IMR-90 (cell line): ENCODE results near the gene AAK1. TPM values are rescaled to one million over a fixed set of nuclear protein-coding genes. Genes with fewer than 3 reads are reported as not detected.

Experiments
- ATAC-seq: fragments of 200-7000 bp; cut with Tn5 transposase; 2 replicates; pipeline ENCODE4 v1.9.1; 2020; ENCODE audit warnings: low read depth, mild to moderate bottlenecking, moderate library complexity
- BruUV-seq: library from RNA; stranded (reverse); fragments of 400-500 nt; replicated peaks from 2 replicates; lab custom pipeline; 2021; lab: Mats Ljungman, UMichigan
- CTCF ChIA-PET: fragments of 300-600 bp; formaldehyde crosslinking; extraction: SDS; loops from one replicate; lab custom pipeline; 2021; ENCODE audit warnings: antibody characterized with exemption; lab: Yijun Ruan, JAX
- POLR2A ChIA-PET: fragments of 300-600 bp; sonication (Branson Sonifier 250); formaldehyde crosslinking; loops from one replicate; lab custom pipeline; 2022; ENCODE audit warnings: antibody characterized with exemption; ENCODE audit not compliant: unreplicated experiment; lab: Charles Lee
- DNase-seq: peaks from one replicate; pipeline ENCODE4 v3.0.0; 2013
- H2AFZ ChIP-seq: replicated peaks from 2 replicates; pipeline ENCODE3; 2013; ENCODE audit warnings: low read length, mild to moderate bottlenecking; ENCODE audit not compliant: poor library complexity
- H2AK5ac ChIP-seq: 2 replicates; pipeline ENCODE4 v1.6.1; 2013; ENCODE audit warnings: low read depth, low read length, inconsistent platforms
- H2AK9ac ChIP-seq: replicated peaks from 2 replicates; pipeline ENCODE3; 2013; ENCODE audit warnings: mild to moderate bottlenecking, low read depth, low read length, moderate library complexity; ENCODE audit not compliant: poor library complexity
- H2BK120ac ChIP-seq: 2 replicates; pipeline ENCODE4 v1.6.1; 2013; ENCODE audit warnings: low read depth, low read length, inconsistent platforms
- H2BK15ac ChIP-seq: 3 replicates; pipeline ENCODE4 v1.6.1; 2013; ENCODE audit warnings: low read depth, low read length, inconsistent platforms
- H2BK20ac ChIP-seq: 2 replicates; pipeline ENCODE4 v1.6.1; 2013; ENCODE audit warnings: low read depth, mild to moderate bottlenecking, inconsistent platforms, low read length, moderate library complexity
- H2BK5ac ChIP-seq: 2 replicates; pipeline ENCODE4 v1.6.1; 2013; ENCODE audit warnings: mild to moderate bottlenecking, low read depth, low read length, inconsistent platforms; ENCODE audit not compliant: poor library complexity, severe bottlenecking
- H3K14ac ChIP-seq: replicated peaks from 2 replicates; pipeline ENCODE4 v1.6.1; 2013; ENCODE audit warnings: low read depth, low read length, inconsistent platforms
- H3K18ac ChIP-seq: 2 replicates; pipeline ENCODE4 v1.6.1; 2013; ENCODE audit warnings: low read depth, low read length, control low read depth
- H3K23ac ChIP-seq: 2 replicates; pipeline ENCODE4 v1.6.1; 2013; ENCODE audit warnings: low read depth, low read length, inconsistent platforms
- H3K27ac ChIP-seq: 2 replicates; pipeline ENCODE4 v1.5.1; 2013; ENCODE audit warnings: mild to moderate bottlenecking, control low read depth, low read length; ENCODE audit not compliant: insufficient read depth
- H3K27me3 ChIP-seq: 2 replicates; pipeline ENCODE4 v1.6.1; 2013; ENCODE audit warnings: low read length; ENCODE audit not compliant: control insufficient read depth, insufficient read depth
- H3K36me3 ChIP-seq: 2 replicates; pipeline ENCODE4 v1.6.1; 2013; ENCODE audit warnings: low read length, mixed read lengths; ENCODE audit not compliant: control insufficient read depth, insufficient read depth
- H3K4ac ChIP-seq: 2 replicates; pipeline ENCODE4 v1.6.1; 2013; ENCODE audit warnings: low read depth, low read length, inconsistent platforms
- H3K4me1 ChIP-seq: 2 replicates; pipeline ENCODE4 v1.6.1; 2013; ENCODE audit warnings: low read length, mixed read lengths; ENCODE audit not compliant: control insufficient read depth, insufficient read depth
- H3K4me2 ChIP-seq: 2 replicates; pipeline ENCODE4 v1.6.1; 2013; ENCODE audit warnings: low read depth, mild to moderate bottlenecking, control low read depth, low read length, moderate library complexity
- H3K4me3 ChIP-seq: 2 replicates; pipeline ENCODE4 v1.5.1; 2013; ENCODE audit warnings: low read depth, mild to moderate bottlenecking, control low read depth, low read length, moderate library complexity; ENCODE audit not compliant: insufficient read depth
- H3K56ac ChIP-seq: 2 replicates; pipeline ENCODE4 v1.6.1; 2013; ENCODE audit warnings: low read length, inconsistent platforms; ENCODE audit not compliant: insufficient read depth; ENCODE audit errors: extremely low read depth
- H3K79me1 ChIP-seq, 2 experiments: 2 replicates each; pipeline ENCODE4 v1.6.1; 2013; ENCODE audit warnings: low read length in 2 of 2, inconsistent platforms in 1 of 2, low read depth in 1 of 2
- H3K9ac ChIP-seq: 2 replicates; pipeline ENCODE4 v1.6.1; 2013; ENCODE audit warnings: low read depth, low read length, control low read depth
- H3K9me1 ChIP-seq: 2 replicates; pipeline ENCODE4 v1.6.1; 2013; ENCODE audit warnings: low read length, inconsistent platforms; ENCODE audit not compliant: insufficient read depth
- H3K9me3 ChIP-seq: 2 replicates; pipeline ENCODE4 v1.6.1; 2013; ENCODE audit warnings: low read length; ENCODE audit not compliant: control insufficient read depth, insufficient read depth
- H4K20me1 ChIP-seq: 2 replicates; pipeline ENCODE4 v1.6.1; 2013; ENCODE audit warnings: low read length, inconsistent platforms; ENCODE audit not compliant: insufficient read depth
- H4K5ac ChIP-seq: 2 replicates; pipeline ENCODE4 v1.6.1; 2013; ENCODE audit warnings: mild to moderate bottlenecking, low read depth, low read length, control low read depth
- H4K8ac ChIP-seq, 2 experiments: 2 replicates each; pipeline ENCODE4 v1.6.1; 2013; ENCODE audit warnings: low read depth in 2 of 2, low read length in 2 of 2, control low read depth in 1 of 2, inconsistent platforms in 1 of 2
- H4K91ac ChIP-seq: 2 replicates; pipeline ENCODE4 v1.6.1; 2013; ENCODE audit warnings: low read depth, low read length, inconsistent platforms; ENCODE audit not compliant: insufficient read depth
- BHLHE40 ChIP-seq: fragments of 150-350 bp; IDR thresholded peaks from 2 replicates; pipeline ENCODE4 v1.6.1; 2016; ENCODE audit warnings: mild to moderate bottlenecking, low read depth, low read length
- CEBPB ChIP-seq: IDR thresholded peaks from 2 replicates; pipeline ENCODE4 v1.6.1; 2012; ENCODE audit warnings: low read depth, low read length, improper control_type of control experiment
- CHD1 ChIP-seq: IDR thresholded peaks from 2 replicates; pipeline ENCODE4 v1.6.1; 2012; ENCODE audit warnings: low read depth, low read length, improper control_type of control experiment
- CTCF ChIP-seq: conservative IDR thresholded peaks from 2 replicates; pipeline ENCODE4 v1.5.1; 2012; ENCODE audit warnings: mild to moderate bottlenecking, low read depth, low read length, improper control_type of control experiment
- FOS ChIP-seq: fragments of 150-350 bp; IDR thresholded peaks from 2 replicates; pipeline ENCODE4 v1.6.1; 2016; ENCODE audit warnings: low read depth, low read length
- MAFK ChIP-seq: IDR thresholded peaks from 2 replicates; pipeline ENCODE4 v1.6.1; 2012; ENCODE audit warnings: low read depth, low read length, improper control_type of control experiment
- MAZ ChIP-seq: IDR thresholded peaks from 2 replicates; pipeline ENCODE4 v1.6.1; 2012; ENCODE audit warnings: low read depth, mild to moderate bottlenecking, low read length, improper control_type of control experiment, moderate library complexity, borderline replicate concordance
- MXI1 ChIP-seq: IDR thresholded peaks from 2 replicates; pipeline ENCODE4 v1.6.1; 2012; ENCODE audit warnings: low read depth, mild to moderate bottlenecking, low read length, moderate library complexity, borderline replicate concordance
- NFE2L2 ChIP-seq: fragments of 150-350 bp; IDR thresholded peaks from 2 replicates; pipeline ENCODE4 v1.6.1; 2016; ENCODE audit warnings: low read depth, mild to moderate bottlenecking, low read length
- POLR2A ChIP-seq: IDR thresholded peaks from 2 replicates; pipeline ENCODE4 v1.6.1; 2012; ENCODE audit warnings: mild to moderate bottlenecking, low read depth, low read length
- RAD21 ChIP-seq: IDR thresholded peaks from 2 replicates; pipeline ENCODE4 v1.6.1; 2012; ENCODE audit warnings: low read length, improper control_type of control experiment
- RCOR1 ChIP-seq: IDR thresholded peaks from 2 replicates; pipeline ENCODE4 v1.6.1; 2012; ENCODE audit warnings: mild to moderate bottlenecking, low read length, improper control_type of control experiment; ENCODE audit not compliant: insufficient replicate concordance
- RFX5 ChIP-seq: IDR thresholded peaks from 2 replicates; pipeline ENCODE4 v1.8.0; 2012; ENCODE audit warnings: low read depth, mild to moderate bottlenecking, low read length, moderate library complexity
- SMC3 ChIP-seq: fragments of 150-350 bp; IDR thresholded peaks from 2 replicates; pipeline ENCODE4 v1.6.1; 2016; ENCODE audit warnings: low read depth, mild to moderate bottlenecking, antibody characterized with exemption, low read length, moderate library complexity
- USF2 ChIP-seq: fragments of 150-350 bp; IDR thresholded peaks from 2 replicates; pipeline ENCODE4 v1.6.1; 2017; ENCODE audit warnings: mild to moderate bottlenecking, antibody characterized with exemption, low read length, low read depth
- WGBS, 2 experiments: methylation state at CpG; one replicate each; pipeline versions ENCODE4 v1.1.5 to v1.1.7; 2013; ENCODE audit warnings: missing lambda C conversion rate in 2 of 2; ENCODE audit not compliant: insufficient read length in 1 of 2; ENCODE audit errors: extremely low coverage in 2 of 2; 5-methylcytosine and 5-hydroxymethylcytosine counted together
- dilution Hi-C: fragments of 300-500 bp; cut with HindIII; formaldehyde crosslinking; loops from one replicate; pipeline ENCODE4 v1.14.3; 2018; ENCODE audit warnings: low sequenced_read_pairs; ENCODE audit not compliant: unreplicated experiment
- in situ Hi-C: fragments of 300-500 bp; cut with MboI; formaldehyde crosslinking; loops from 3 replicates; pipeline ENCODE4 v1.14.3; 2019; ENCODE audit warnings: low sequenced_read_pairs, inconsistent platforms, mixed read lengths
- intact Hi-C: fragments of 100-400 bp; cut with micrococcal nuclease; formaldehyde crosslinking; loops from 2 replicates; pipeline ENCODE4 v1.10.0; 2022
- polyA plus RNA-seq, 3 experiments: library from polyadenylated mRNA; depleted of rRNA; stranded (reverse); fragments of >200 nt; gene quantifications; 2 replicates each; pipeline ENCODE4 v1.2.3, GENCODE V29; 2012; ENCODE audit warnings: low replicate concordance in 1 of 3
- total RNA-seq: library from RNA; depleted of rRNA; stranded (reverse); fragments of >200 nt; gene quantifications from 2 replicates; pipeline ENCODE4 v1.2.3, GENCODE V29; 2012
- TF ChIP-seq, protein P1 (sequence below): fragments of 150-350 bp; IDR thresholded peaks from 2 replicates; pipeline ENCODE4 v1.6.1; 2016; ENCODE audit warnings: low read depth, mild to moderate bottlenecking, low read length, moderate library complexity, borderline replicate concordance

The AAK1 gene
- total and polyA plus RNA-seq, 2 of the 4 experiments (the other 2 are of a cell fraction), result 21.9 to 26.5 TPM

DNA sequence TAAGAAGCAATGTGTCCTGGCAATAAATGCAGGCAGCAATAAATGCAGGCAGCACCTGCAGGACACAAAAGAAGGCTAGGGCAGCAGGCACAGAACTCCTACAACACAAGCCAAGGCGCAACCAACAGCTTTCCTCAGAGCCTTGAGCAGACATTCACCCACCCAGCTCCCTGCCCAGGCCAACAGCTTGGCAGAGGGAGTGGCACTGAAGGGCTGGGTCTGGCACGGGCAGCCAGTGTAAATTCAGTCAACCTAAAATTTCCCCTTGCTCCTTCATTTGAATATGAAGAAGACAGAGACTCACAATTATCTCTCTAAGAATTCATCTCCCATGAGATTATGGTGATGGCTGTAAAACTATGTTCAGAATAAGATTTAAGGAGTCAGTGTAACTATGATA is 35.4 kb downstream of the AAK1 start:
- Histone ChIP-seq H2AK5ac (no peak overlapping the region), H3K9me3 (no peaks in the 10 kb centered on the region), H3K4me2 (no peak overlapping the region), H3K79me1 (peaks cover 35 to 85% of the 10 kb centered on the region in 2 experiments), H2BK20ac (no peak overlapping the region), H4K91ac (no peak overlapping the region), H3K18ac (no peak overlapping the region), H3K56ac (no peak overlapping the region), H3K14ac (no peak overlapping the region), H2BK15ac (no peak overlapping the region), H2BK5ac (no peak overlapping the region), H3K9ac (no peak overlapping the region), H3K23ac (no peak overlapping the region), H4K5ac (no peak overlapping the region), H3K27me3 (no peaks in the 10 kb centered on the region), H3K9me1 (peaks cover 17% of the 10 kb centered on the region), H2BK120ac (no peak overlapping the region), H4K8ac (no peak overlapping the region), H3K36me3 (0 out of 2 replicates have a peak, but pooled peaks cover 1% of the 10 kb centered on the region), H3K4ac (no peak overlapping the region), H2AK9ac (no peak overlapping the region), H3K4me1 (peaks cover 10% of the 10 kb centered on the region), H3K4me3 (no peak overlapping the region), H3K27ac (no peak overlapping the region), H2AFZ (no peak overlapping the region), H4K20me1 (peaks cover 61% of the 10 kb centered on the region)
- no peak for TF ChIP-seq SMC3
- TF ChIP-seq RFX5, result no peak
- TF ChIP-seq POLR2A, result no peak
- no peak for TF ChIP-seq RCOR1
- TF ChIP-seq RAD21, result no peak
- TF ChIP-seq NFE2L2, result no peak
- TF ChIP-seq BHLHE40, result no peak
- no peak for TF ChIP-seq FOS
- TF ChIP-seq MXI1, result no peak
- TF ChIP-seq USF2, result no peak
- no peak for TF ChIP-seq CTCF
- TF ChIP-seq CHD1, result no peak
- no peak for TF ChIP-seq MAZ
- TF ChIP-seq MAFK, result no peak
- TF ChIP-seq CEBPB, result no peak
- TF ChIP-seq, protein P1, sequence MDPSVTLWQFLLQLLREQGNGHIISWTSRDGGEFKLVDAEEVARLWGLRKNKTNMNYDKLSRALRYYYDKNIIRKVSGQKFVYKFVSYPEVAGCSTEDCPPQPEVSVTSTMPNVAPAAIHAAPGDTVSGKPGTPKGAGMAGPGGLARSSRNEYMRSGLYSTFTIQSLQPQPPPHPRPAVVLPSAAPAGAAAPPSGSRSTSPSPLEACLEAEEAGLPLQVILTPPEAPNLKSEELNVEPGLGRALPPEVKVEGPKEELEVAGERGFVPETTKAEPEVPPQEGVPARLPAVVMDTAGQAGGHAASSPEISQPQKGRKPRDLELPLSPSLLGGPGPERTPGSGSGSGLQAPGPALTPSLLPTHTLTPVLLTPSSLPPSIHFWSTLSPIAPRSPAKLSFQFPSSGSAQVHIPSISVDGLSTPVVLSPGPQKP, result no peak
- no CpG with 5 or more reads among the region's 2 CpGs for WGBS, 2 experiments
- no peak for ATAC-seq
- POLR2A ChIA-PET, result no interaction called here
- no TSS peak for BruUV-seq
- dilution Hi-C loops (no loop called here), in situ Hi-C loops (no loop called here), intact Hi-C loops (no loop called here)
- CTCF ChIA-PET, result no interaction called here
- no peak for DNase-seq
